Measurements from ENCODE around the gene DTWD2. TPM values are rescaled to one million over a fixed set of nuclear protein-coding genes. Genes with fewer than 3 reads are reported as not detected.

DTWD2 gene
- total and polyA plus RNA-seq, 4 donors, result 7.1 to 25.1 (median 8.1) TPM

GRCh38 chr5:119022773-119023172 lies 34.4 kb upstream of the DTWD2 start:
- Histone ChIP-seq H3K9me3 (ENCODE audit: control insufficient read depth, insufficient read depth, low read length) (no peaks in the 10 kb centered on the region), H3K4me3 (ENCODE audit: low read depth, low read length) (no peak overlapping the region), H3K27ac (ENCODE audit: low read depth, low read length) (no peak overlapping the region), H3K4me1 (ENCODE audit: control insufficient read depth, insufficient read depth, low read length) (no peaks in the 10 kb centered on the region), H3K27me3 (ENCODE audit: control insufficient read depth, insufficient read depth, low read length) (no peaks in the 10 kb centered on the region), H3K36me3 (ENCODE audit: control insufficient read depth, insufficient read depth, low read length) (no peaks in the 10 kb centered on the region)
- no CpG with 5 or more reads among the region's 1 CpG for WGBS (ENCODE audit: insufficient coverage)
- DNase-seq (ENCODE audit: low read depth in 4 of 6, low spot score in 6 of 6), result no peak

GRCh38 chr5:119022017-119022745 lies 33.8 kb upstream of the DTWD2 start:
- H3K27ac ChIP-seq (ENCODE audit: low read depth, low read length), result no peak overlapping the region
- H3K36me3 ChIP-seq (ENCODE audit: control insufficient read depth, insufficient read depth, low read length), result no peaks in the 10 kb centered on the region
- no peak overlapping the region for H3K4me3 ChIP-seq (ENCODE audit: low read depth, low read length)
- H3K9me3 ChIP-seq (ENCODE audit: control insufficient read depth, insufficient read depth, low read length), result no peaks in the 10 kb centered on the region
- peak in 2 of 6 donors; percentile 20 to 31 for DNase-seq (ENCODE audit: low read depth in 4 of 6, low spot score in 6 of 6)
- WGBS (ENCODE audit: insufficient coverage), result 73% methylated on average over 2 of the region's 5 CpGs
- H3K4me1 ChIP-seq (ENCODE audit: control insufficient read depth, insufficient read depth, low read length), result no peaks in the 10 kb centered on the region
- no peaks in the 10 kb centered on the region for H3K27me3 ChIP-seq (ENCODE audit: control insufficient read depth, insufficient read depth, low read length)

- H3K9me3 ChIP-seq (ENCODE audit: control insufficient read depth, insufficient read depth, low read length), result no peaks in the 10 kb centered on the region
- no peak overlapping the region for H3K27ac ChIP-seq (ENCODE audit: low read depth, low read length)
- no peaks in the 10 kb centered on the region for H3K36me3 ChIP-seq (ENCODE audit: control insufficient read depth, insufficient read depth, low read length)
- no peaks in the 10 kb centered on the region for H3K27me3 ChIP-seq (ENCODE audit: control insufficient read depth, insufficient read depth, low read length)
- WGBS (ENCODE audit: insufficient coverage), result no CpG with 5 or more reads among the region's 3 CpGs
- no peak overlapping the region for H3K4me3 ChIP-seq (ENCODE audit: low read depth, low read length)
- DNase-seq (ENCODE audit: low read depth in 4 of 6, low spot score in 6 of 6), result no peak
- H3K4me1 ChIP-seq (ENCODE audit: control insufficient read depth, insufficient read depth, low read length), result no peaks in the 10 kb centered on the region
Observed at GRCh38 chr5:119021149-119021732, 32.9 kb upstream of the DTWD2 start.

GRCh38 chr5:119019949-119020348 lies 31.6 kb upstream of the DTWD2 start:
- Histone ChIP-seq H3K27me3 (ENCODE audit: control insufficient read depth, insufficient read depth, low read length) (no peaks in the 10 kb centered on the region), H3K36me3 (ENCODE audit: control insufficient read depth, insufficient read depth, low read length) (no peaks in the 10 kb centered on the region), H3K27ac (ENCODE audit: low read depth, low read length) (no peak overlapping the region), H3K9me3 (ENCODE audit: control insufficient read depth, insufficient read depth, low read length) (no peaks in the 10 kb centered on the region), H3K4me1 (ENCODE audit: control insufficient read depth, insufficient read depth, low read length) (no peaks in the 10 kb centered on the region), H3K4me3 (ENCODE audit: low read depth, low read length) (no peak overlapping the region)
- DNase-seq (ENCODE audit: low read depth in 4 of 6, low spot score in 6 of 6), result no peak
- WGBS (ENCODE audit: insufficient coverage), result no CpG with 5 or more reads among the region's 7 CpGs

- no CpG with 5 or more reads among the region's 1 CpG for WGBS (ENCODE audit: insufficient coverage)
- DNase-seq (ENCODE audit: low read depth in 4 of 6, low spot score in 6 of 6), result no peak
- Histone ChIP-seq H3K27ac (ENCODE audit: low read depth, low read length) (no peak overlapping the region), H3K4me1 (ENCODE audit: control insufficient read depth, insufficient read depth, low read length) (no peaks in the 10 kb centered on the region), H3K36me3 (ENCODE audit: control insufficient read depth, insufficient read depth, low read length) (no peaks in the 10 kb centered on the region), H3K4me3 (ENCODE audit: low read depth, low read length) (no peak overlapping the region), H3K27me3 (ENCODE audit: control insufficient read depth, insufficient read depth, low read length) (no peaks in the 10 kb centered on the region), H3K9me3 (ENCODE audit: control insufficient read depth, insufficient read depth, low read length) (no peaks in the 10 kb centered on the region)
Observed at GRCh38 chr5:119019501-119019900, 31.2 kb upstream of the DTWD2 start.

GRCh38 chr5:119017994-119018393 lies 29.6 kb upstream of the DTWD2 start:
- H3K27ac ChIP-seq (ENCODE audit: low read depth, low read length), result no peak overlapping the region
- no peaks in the 10 kb centered on the region for H3K36me3 ChIP-seq (ENCODE audit: control insufficient read depth, insufficient read depth, low read length)
- no peaks in the 10 kb centered on the region for H3K9me3 ChIP-seq (ENCODE audit: control insufficient read depth, insufficient read depth, low read length)
- no peaks in the 10 kb centered on the region for H3K27me3 ChIP-seq (ENCODE audit: control insufficient read depth, insufficient read depth, low read length)
- H3K4me3 ChIP-seq (ENCODE audit: low read depth, low read length), result no peak overlapping the region
- no peaks in the 10 kb centered on the region for H3K4me1 ChIP-seq (ENCODE audit: control insufficient read depth, insufficient read depth, low read length)
- WGBS (ENCODE audit: insufficient coverage), result no CpG with 5 or more reads among the region's 2 CpGs
- no peak for DNase-seq (ENCODE audit: low read depth in 4 of 6, low spot score in 6 of 6)

- no peaks in the 10 kb centered on the region for H3K27me3 ChIP-seq (ENCODE audit: control insufficient read depth, insufficient read depth, low read length)
- DNase-seq (ENCODE audit: low read depth in 4 of 6, low spot score in 6 of 6), result no peak
- no peak overlapping the region for H3K4me3 ChIP-seq (ENCODE audit: low read depth, low read length)
- no peaks in the 10 kb centered on the region for H3K4me1 ChIP-seq (ENCODE audit: control insufficient read depth, insufficient read depth, low read length)
- H3K36me3 ChIP-seq (ENCODE audit: control insufficient read depth, insufficient read depth, low read length), result no peaks in the 10 kb centered on the region
- no peak overlapping the region for H3K27ac ChIP-seq (ENCODE audit: low read depth, low read length)
- 97% methylated on average over 3 of the region's 7 CpGs for WGBS (ENCODE audit: insufficient coverage)
- no peaks in the 10 kb centered on the region for H3K9me3 ChIP-seq (ENCODE audit: control insufficient read depth, insufficient read depth, low read length)
Observed at GRCh38 chr5:119016125-119016774, 27.9 kb upstream of the DTWD2 start.

- Histone ChIP-seq H3K9me3 (ENCODE audit: control insufficient read depth, insufficient read depth, low read length) (no peaks in the 10 kb centered on the region), H3K4me3 (ENCODE audit: low read depth, low read length) (no peak overlapping the region), H3K27me3 (ENCODE audit: control insufficient read depth, insufficient read depth, low read length) (no peaks in the 10 kb centered on the region), H3K4me1 (ENCODE audit: control insufficient read depth, insufficient read depth, low read length) (no peaks in the 10 kb centered on the region), H3K36me3 (ENCODE audit: control insufficient read depth, insufficient read depth, low read length) (no peaks in the 10 kb centered on the region), H3K27ac (ENCODE audit: low read depth, low read length) (no peak overlapping the region)
- 89% methylated on average over 13 of the region's 13 CpGs for WGBS (ENCODE audit: insufficient coverage)
- DNase-seq (ENCODE audit: low read depth in 4 of 6, low spot score in 6 of 6), result no peak
Observed at GRCh38 chr5:119011186-119011585, 22.8 kb upstream of the DTWD2 start.

GRCh38 chr5:119010206-119010605 lies 21.9 kb upstream of the DTWD2 start:
- H3K4me1 ChIP-seq (ENCODE audit: control insufficient read depth, insufficient read depth, low read length), result no peaks in the 10 kb centered on the region
- H3K4me3 ChIP-seq (ENCODE audit: low read depth, low read length), result no peak overlapping the region
- H3K27me3 ChIP-seq (ENCODE audit: control insufficient read depth, insufficient read depth, low read length), result no peaks in the 10 kb centered on the region
- no peak overlapping the region for H3K27ac ChIP-seq (ENCODE audit: low read depth, low read length)
- H3K36me3 ChIP-seq (ENCODE audit: control insufficient read depth, insufficient read depth, low read length), result no peaks in the 10 kb centered on the region
- H3K9me3 ChIP-seq (ENCODE audit: control insufficient read depth, insufficient read depth, low read length), result no peaks in the 10 kb centered on the region
- WGBS (ENCODE audit: insufficient coverage), result 89% methylated on average over 3 of the region's 6 CpGs
- DNase-seq (ENCODE audit: low read depth in 4 of 6, low spot score in 6 of 6), result no peak

GRCh38 chr5:119009131-119009530 lies 20.8 kb upstream of the DTWD2 start:
- Histone ChIP-seq H3K4me1 (ENCODE audit: control insufficient read depth, insufficient read depth, low read length) (no peaks in the 10 kb centered on the region), H3K27me3 (ENCODE audit: control insufficient read depth, insufficient read depth, low read length) (no peaks in the 10 kb centered on the region), H3K36me3 (ENCODE audit: control insufficient read depth, insufficient read depth, low read length) (no peaks in the 10 kb centered on the region), H3K27ac (ENCODE audit: low read depth, low read length) (no peak overlapping the region), H3K9me3 (ENCODE audit: control insufficient read depth, insufficient read depth, low read length) (no peaks in the 10 kb centered on the region), H3K4me3 (ENCODE audit: low read depth, low read length) (no peak overlapping the region)
- no CpG with 5 or more reads among the region's 1 CpG for WGBS (ENCODE audit: insufficient coverage)
- no peak for DNase-seq (ENCODE audit: low read depth in 4 of 6, low spot score in 6 of 6)
